GM21367 (cell line): Measurements from ENCODE around the gene KCNJ10.

Experiments used
- ATAC-seq: cut with Tn5 transposase; IDR thresholded peaks from one replicate; pipeline ENCODE4 v1.9.1; 2021; ENCODE audit not compliant: unreplicated experiment

Gene KCNJ10

DNA sequence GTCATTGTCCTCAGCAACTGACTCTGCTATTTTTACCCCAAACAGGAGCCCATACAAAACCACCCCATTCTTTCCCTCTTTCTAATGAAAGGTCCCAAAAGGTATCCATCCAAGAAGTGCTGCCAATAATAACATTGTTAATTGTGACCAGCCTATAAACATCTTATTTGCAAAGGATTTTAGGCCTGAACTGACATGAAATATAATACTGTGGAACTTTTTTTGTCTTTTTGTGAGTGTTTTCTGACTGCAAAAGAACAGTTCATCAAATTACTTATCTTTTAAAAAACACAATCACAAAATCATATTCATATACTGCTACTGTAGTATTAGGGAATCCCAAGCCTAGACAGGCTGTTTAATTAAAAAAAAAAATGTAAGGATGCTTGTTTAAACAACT, 41.5 kb downstream of the KCNJ10 start:
- no peak for ATAC-seq

GRCh38 chr1:160025314-160025713, 44.6 kb downstream of the KCNJ10 start:
- ATAC-seq = no peak

- ATAC-seq = no peak
Measured at GRCh38 chr1:160024195-160024905, 45.6 kb downstream of the KCNJ10 start.

- ATAC-seq = no peak
Measured at GRCh38 chr1:160022330-160023310, 47.3 kb downstream of the KCNJ10 start.

- no peak for ATAC-seq
Measured at GRCh38 chr1:160021376-160022074, 48.4 kb downstream of the KCNJ10 start.

DNA sequence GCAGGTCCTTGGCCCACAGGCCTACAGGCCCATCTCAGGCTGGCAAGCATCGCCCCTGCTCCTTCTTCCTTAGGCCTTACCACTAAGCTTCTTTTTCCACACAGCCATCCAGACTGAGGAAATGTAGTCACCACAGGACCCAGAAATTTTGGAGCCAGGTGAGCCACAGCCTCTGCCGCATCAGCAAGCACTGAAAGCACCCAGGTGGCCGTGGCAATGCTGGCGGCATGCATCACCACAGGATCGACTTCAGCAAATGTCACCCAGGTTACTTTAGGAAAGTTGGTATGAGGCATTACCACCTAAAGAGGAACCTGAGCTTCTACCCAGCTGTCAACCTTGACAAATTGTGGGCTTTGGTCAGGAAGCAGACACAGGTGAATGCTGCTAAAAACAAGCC, 49.8 kb downstream of the KCNJ10 start:
- no peak for ATAC-seq

DNA sequence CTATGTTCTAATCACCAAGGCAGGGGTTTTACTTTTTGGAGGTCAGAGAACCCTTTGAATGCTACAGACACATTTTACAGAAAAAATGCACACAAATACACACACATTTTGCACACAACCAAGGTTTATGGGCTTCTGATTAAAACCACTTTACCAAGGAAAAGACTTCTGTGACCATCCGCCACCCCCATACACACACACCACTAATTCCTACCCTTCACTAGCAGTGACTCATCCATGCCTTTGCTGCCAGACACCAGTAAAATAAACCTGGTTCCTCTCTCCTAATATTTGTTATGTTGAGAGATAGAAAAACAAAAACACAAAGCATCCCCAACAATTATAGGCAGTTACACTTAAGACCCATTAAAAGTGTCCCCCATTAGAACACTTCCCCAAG, 51.1 kb downstream of the KCNJ10 start:
- ATAC-seq = no peak

- no peak for ATAC-seq
Measured at GRCh38 chr1:160018347-160018746, 51.6 kb downstream of the KCNJ10 start.

DNA sequence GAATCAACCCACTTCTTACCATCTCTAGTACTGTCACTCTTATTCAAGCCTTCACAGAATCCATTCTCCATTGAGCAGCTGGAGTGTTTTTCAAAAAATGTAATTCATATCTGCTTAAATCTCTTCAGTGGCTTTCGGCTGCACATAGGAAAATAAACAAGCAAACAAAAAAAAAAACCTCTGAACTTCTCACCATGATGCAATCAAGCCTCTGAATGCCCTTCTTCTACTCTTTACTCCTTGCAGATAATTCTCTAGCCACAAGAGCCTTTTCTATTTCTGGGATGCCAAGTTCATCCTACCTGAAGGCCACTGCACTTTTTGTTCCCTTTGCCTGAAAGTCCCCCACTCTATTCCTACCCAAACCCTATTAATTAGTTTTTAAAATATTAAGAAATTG, 52.4 kb downstream of the KCNJ10 start:
- no peak for ATAC-seq

GRCh38 chr1:160011781-160012180, 58.2 kb downstream of the KCNJ10 start:
- no peak for ATAC-seq

GRCh38 chr1:160009801-160010200, 60.2 kb downstream of the KCNJ10 start:
- ATAC-seq = no peak

GRCh38 chr1:160009081-160009480, 60.9 kb downstream of the KCNJ10 start:
- no peak for ATAC-seq

GRCh38 chr1:160007577-160008200, 62.3 kb downstream of the KCNJ10 start:
- ATAC-seq = no peak

DNA sequence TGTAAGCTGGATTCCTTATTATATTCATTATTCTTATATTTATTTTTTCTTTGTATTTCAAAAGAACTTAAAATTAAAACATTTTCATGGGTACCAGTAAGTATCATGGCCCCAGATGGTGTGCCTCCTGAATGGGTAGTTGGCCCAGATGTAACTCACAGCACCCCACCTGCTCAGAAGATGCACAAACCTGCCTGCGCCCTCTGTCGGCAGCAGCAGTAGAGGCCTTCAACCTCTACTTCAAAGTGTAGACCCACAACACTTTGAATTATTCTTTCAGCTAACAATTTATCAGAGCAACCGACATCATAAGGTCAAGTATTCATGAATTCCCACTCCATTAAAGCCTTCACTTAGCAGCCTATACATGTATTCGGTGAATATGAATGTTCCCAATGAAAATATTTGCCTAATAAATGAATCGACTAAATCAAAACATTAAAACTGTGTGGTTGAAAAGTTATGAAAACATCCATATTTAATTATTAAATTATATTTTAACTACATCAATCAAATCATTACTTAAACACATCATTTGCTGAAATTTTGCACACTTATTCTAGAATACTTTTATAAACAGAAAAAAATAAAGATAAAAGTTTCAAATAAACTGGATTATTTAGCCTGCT, 63.5 kb downstream of the KCNJ10 start:
- no peak for ATAC-seq

GRCh38 chr1:160005070-160005469, 64.9 kb downstream of the KCNJ10 start:
- no peak for ATAC-seq

- no peak for ATAC-seq
Measured at GRCh38 chr1:160004425-160004824, 65.5 kb downstream of the KCNJ10 start.

DNA sequence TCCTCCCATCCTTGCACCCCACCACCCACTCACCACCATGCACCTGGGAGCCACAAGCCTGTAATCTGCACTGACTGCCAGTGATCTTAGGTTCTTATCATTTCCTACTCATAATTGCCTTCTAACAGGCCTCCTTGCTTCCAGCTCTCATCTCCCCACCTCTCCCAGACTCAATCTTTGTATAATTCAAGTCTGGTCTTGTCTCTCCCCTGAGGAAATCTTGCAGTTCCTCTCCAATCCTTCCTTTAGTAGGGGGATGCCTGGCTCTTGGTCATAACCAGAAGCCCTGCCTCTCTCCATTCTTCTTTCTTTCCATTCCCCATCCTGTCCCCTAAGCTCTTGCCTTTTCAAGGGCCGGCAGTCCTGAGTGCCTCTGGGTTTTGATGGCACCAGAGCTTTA, 66.0 kb downstream of the KCNJ10 start:
- ATAC-seq = no peak

DNA sequence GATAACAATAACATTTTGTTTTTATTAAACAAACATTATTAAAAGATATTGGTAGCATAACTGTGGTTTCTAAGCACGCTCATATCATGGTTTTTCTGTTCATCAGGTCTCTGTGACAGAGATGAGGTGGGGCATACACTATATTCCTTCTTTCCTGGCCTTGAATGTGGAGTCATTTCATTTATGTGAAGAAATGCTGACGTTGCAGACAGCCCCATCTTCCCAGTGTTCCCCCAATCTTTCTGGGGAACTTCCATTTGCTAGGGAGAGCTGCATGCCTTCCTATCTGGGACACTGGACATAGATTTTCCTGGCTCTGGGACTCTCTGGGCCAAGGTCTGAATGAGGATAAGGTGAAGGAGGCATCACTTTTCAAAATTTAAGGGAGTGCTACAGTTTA, 68.5 kb downstream of the KCNJ10 start:
- no peak for ATAC-seq

DNA sequence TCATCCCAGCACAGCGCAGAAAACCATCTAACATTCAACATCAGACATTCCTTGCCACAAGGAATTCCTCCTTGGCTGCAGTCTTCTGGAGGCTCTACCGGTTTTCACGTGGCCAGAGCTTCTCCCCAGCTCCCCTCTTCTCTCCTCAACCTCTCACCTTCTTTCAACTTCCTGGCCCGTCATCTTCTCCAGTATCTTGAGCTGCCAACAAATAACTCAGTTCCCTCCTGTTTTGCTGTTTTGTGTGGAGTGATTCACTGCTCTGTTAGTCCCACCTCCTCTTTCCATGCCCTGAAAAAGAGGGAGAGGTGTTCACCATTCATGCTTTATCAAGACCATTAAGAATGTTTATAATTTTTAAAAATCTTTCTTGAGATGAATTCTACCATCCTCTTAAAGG, 70.8 kb downstream of the KCNJ10 start:
- ATAC-seq = no peak

- no peak for ATAC-seq
Measured at GRCh38 chr1:159996653-159997052, 73.3 kb downstream of the KCNJ10 start.

- ATAC-seq = no peak
Measured at GRCh38 chr1:159994896-159995295, 75.1 kb downstream of the KCNJ10 start.
